MCF 10A (cell line): ENCODE measurements around the gene SLC1A4. TPM values are rescaled to one million over a fixed set of nuclear protein-coding genes. Genes with fewer than 3 reads are reported as not detected.
"Not testable (repeated sequence)": the region's sequence is repeated elsewhere in the genome, so short reads cannot be mapped to it uniquely, and the experiment has no call there.

ENCODE experiments used
- BruUV-seq: library from RNA; stranded (reverse); fragments of 400-500 nt; replicated peaks from 2 replicates; lab custom pipeline; 2021; lab: Mats Ljungman, UMichigan
- CTCF ChIA-PET: fragments of 300-600 bp; sonication (Branson Sonifier 250); formaldehyde crosslinking; extraction: SDS; loops from one replicate; lab custom pipeline; 2021; ENCODE audit warnings: antibody characterized with exemption, inconsistent platforms; lab: Yijun Ruan, JAX
- POLR2A ChIA-PET: fragments of 300-600, 350-650 bp; sonication (Branson Sonifier 250); formaldehyde crosslinking; extraction: SDS; loops from one replicate; lab custom pipeline; 2020; ENCODE audit warnings: antibody characterized with exemption, inconsistent platforms; lab: Yijun Ruan, JAX
- DNase-seq: peaks from one replicate; pipeline ENCODE4 v3.0.0-alpha.2; 2018; ENCODE audit not compliant: unreplicated experiment
- H3K27ac Mint-ChIP-seq: one replicate; pipeline ENCODE4 v1.8.0; 2022; ENCODE audit warnings: mild to moderate bottlenecking, low read depth, mixed read lengths; ENCODE audit not compliant: unreplicated experiment
- H3K27me3 Mint-ChIP-seq: one replicate; pipeline ENCODE4 v1.8.0; 2022; ENCODE audit warnings: mixed read lengths; ENCODE audit not compliant: insufficient read depth, unreplicated experiment
- H3K36me3 Mint-ChIP-seq: one replicate; pipeline ENCODE4 v1.8.0; 2022; ENCODE audit warnings: mild to moderate bottlenecking, moderate library complexity, mixed read lengths; ENCODE audit not compliant: insufficient read depth, unreplicated experiment
- H3K4me1 Mint-ChIP-seq: one replicate; pipeline ENCODE4 v1.8.0; 2022; ENCODE audit warnings: mixed read lengths; ENCODE audit not compliant: insufficient read depth, unreplicated experiment
- H3K4me3 Mint-ChIP-seq: one replicate; pipeline ENCODE4 v1.8.0; 2022; ENCODE audit warnings: mild to moderate bottlenecking, moderate library complexity, mixed read lengths; ENCODE audit not compliant: unreplicated experiment
- H3K9me3 Mint-ChIP-seq: one replicate; pipeline ENCODE4 v1.8.0; 2022; ENCODE audit warnings: mixed read lengths; ENCODE audit not compliant: unreplicated experiment
- intact Hi-C: fragments of 100-400 bp; cut with micrococcal nuclease; formaldehyde crosslinking; loops from 2 replicates; pipeline ENCODE4 v1.14.1; 2022
- total RNA-seq: library from RNA; stranded (reverse); gene quantifications from 2 replicates; pipeline ENCODE4 v1.2.3, GENCODE V29; 2022
- TF ChIP-seq, protein P1 (sequence below): fragments of 200-600 bp; IDR thresholded peaks from one replicate; pipeline ENCODE4 v1.8.0; 2022; ENCODE audit warnings: antibody characterized with exemption, mild to moderate bottlenecking; ENCODE audit not compliant: unreplicated experiment

The SLC1A4 gene
- total RNA-seq, 1 experiment from 2014 or later: 36.0 TPM

DNA sequence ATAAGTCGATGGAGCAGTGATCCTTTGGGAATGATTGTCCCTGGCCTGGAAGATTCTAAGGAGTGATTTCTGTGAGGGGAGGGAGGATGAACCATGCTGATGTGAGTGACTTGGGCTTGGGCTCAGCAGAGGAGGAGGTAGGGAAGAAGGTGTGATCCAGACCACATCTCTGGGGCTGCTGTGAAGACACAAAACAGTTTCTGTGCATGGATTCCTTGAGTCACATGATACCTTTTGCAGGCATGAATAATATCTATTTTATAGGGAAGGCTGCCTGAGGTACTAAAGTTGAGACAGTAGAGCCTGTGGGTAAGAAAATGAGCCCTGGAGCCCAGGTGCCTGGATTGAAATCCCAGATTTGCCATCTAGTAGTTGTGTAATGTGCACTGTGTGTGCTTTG lies 29.8 kb downstream of the SLC1A4 start:
- DNase-seq: no peak
- no peaks in the 10 kb centered on the region for H3K9me3 Mint-ChIP-seq
- peaks cover 27% of the 10 kb centered on the region for H3K36me3 Mint-ChIP-seq
- H3K4me3 Mint-ChIP-seq: no peak overlapping the region
- ChIA-PET CTCF (no interaction called here), POLR2A (no interaction called here)
- no peaks in the 10 kb centered on the region for H3K4me1 Mint-ChIP-seq
- TF ChIP-seq, protein P1, sequence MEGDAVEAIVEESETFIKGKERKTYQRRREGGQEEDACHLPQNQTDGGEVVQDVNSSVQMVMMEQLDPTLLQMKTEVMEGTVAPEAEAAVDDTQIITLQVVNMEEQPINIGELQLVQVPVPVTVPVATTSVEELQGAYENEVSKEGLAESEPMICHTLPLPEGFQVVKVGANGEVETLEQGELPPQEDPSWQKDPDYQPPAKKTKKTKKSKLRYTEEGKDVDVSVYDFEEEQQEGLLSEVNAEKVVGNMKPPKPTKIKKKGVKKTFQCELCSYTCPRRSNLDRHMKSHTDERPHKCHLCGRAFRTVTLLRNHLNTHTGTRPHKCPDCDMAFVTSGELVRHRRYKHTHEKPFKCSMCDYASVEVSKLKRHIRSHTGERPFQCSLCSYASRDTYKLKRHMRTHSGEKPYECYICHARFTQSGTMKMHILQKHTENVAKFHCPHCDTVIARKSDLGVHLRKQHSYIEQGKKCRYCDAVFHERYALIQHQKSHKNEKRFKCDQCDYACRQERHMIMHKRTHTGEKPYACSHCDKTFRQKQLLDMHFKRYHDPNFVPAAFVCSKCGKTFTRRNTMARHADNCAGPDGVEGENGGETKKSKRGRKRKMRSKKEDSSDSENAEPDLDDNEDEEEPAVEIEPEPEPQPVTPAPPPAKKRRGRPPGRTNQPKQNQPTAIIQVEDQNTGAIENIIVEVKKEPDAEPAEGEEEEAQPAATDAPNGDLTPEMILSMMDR: no peak
- no TSS peak for BruUV-seq
- H3K27ac Mint-ChIP-seq: no peak overlapping the region
- no peaks in the 10 kb centered on the region for H3K27me3 Mint-ChIP-seq
- intact Hi-C loops: no loop called here

DNA sequence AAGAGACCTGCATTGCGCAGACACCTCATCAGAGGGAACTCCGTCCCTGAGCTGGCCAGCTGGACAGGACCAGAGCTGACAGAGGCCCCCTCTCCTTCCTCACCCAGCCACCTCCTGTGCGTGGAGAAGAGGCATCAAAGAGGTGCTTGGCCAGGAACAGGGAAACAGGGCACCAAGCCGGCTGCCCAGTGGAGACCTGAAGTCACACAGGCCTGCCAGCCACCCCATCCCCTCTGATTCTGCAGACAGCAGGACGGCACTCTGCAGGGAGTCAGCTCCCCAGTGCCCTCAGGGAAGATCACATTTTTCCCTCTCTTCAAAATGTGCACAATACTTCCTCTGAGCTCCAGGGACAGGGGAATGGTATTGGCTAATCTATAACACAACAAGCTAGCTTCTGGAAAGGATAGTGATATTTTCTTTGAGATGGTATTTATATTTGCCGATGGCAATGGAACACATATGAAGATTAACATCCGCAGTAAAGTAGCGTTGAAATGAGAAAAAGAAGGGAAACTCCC lies 30.5 kb downstream of the SLC1A4 start:
- Mint-ChIP-seq H3K9me3 (no peaks in the 10 kb centered on the region), H3K4me1 (peaks cover 6% of the 10 kb centered on the region), H3K27ac (no peak overlapping the region), H3K36me3 (peaks cover 27% of the 10 kb centered on the region), H3K27me3 (no peaks in the 10 kb centered on the region), H3K4me3 (no peak overlapping the region)
- DNase-seq: no peak
- intact Hi-C loops: no loop called here
- POLR2A ChIA-PET: no interaction called here
- no TSS peak for BruUV-seq
- CTCF ChIA-PET: interaction anchor here (1.0 to 1.2 kb wide), 2 partner anchors 22 to 102 kb away, joined by 3 to 6 read pairs; no protein-coding TSS in a partner anchor
- TF ChIP-seq, protein P1: no peak

DNA sequence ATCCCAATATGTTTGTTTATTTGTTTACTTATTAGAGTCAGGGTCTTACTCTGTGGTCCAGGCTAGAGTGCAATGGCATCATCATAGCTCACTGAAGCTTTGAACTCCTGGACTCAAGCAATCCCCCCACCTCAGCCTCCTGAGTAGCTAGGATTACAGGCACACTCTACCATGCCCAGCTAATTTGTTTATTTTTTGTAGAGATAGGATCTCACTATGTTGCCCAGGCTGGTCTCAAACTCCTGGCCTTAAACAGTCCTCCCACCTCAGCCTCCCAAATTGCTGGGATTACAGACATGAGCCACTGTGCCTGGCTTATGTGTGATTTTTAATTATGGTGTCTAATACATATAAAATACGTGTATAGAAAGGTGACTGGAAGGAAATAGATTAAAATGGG lies 31.1 kb downstream of the SLC1A4 start:
- CTCF ChIA-PET: interaction anchor here (1.0 to 1.2 kb wide), 3 partner anchors 21 to 102 kb away, joined by 3 to 6 read pairs (median 3); no protein-coding TSS in a partner anchor
- DNase-seq, H3K27ac Mint-ChIP-seq, H3K4me1 Mint-ChIP-seq, H3K4me3 Mint-ChIP-seq, POLR2A ChIA-PET, BruUV-seq, H3K27me3 Mint-ChIP-seq, H3K9me3 Mint-ChIP-seq, intact Hi-C loops: not testable (repeated sequence)
- H3K36me3 Mint-ChIP-seq: peaks cover 27% of the 10 kb centered on the region

DNA sequence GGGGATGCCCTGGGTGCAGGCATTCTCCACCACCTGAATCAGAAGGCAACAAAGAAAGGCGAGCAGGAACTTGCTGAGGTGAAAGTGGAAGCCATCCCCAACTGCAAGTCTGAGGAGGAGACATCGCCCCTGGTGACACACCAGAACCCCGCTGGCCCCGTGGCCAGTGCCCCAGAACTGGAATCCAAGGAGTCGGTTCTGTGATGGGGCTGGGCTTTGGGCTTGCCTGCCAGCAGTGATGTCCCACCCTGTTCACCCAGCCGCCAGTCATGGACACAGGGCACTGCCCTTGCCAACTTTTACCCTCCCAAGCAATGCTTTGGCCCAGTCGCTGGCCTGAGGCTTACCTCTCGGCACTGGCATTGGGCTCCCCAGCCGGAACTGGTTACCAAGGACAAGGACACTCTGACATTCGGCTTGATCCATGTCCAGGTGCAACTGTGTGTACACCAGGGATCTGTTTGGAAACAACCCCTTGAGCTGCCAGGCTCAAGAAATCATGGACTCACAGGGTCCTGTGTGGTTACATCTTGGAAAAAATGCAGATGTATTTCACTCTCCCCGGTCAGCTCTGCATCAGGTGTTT lies 31.8 kb downstream of the SLC1A4 start:
- intact Hi-C loops: no loop called here
- TF ChIP-seq, protein P1: no peak
- ChIA-PET POLR2A (interaction anchor here (0.7 kb wide), 1 partner anchor 494 kb away, joined by 3 read pairs; no protein-coding TSS in a partner anchor), CTCF (interaction anchor here (1.2 kb wide), 1 partner anchor 88 kb away, joined by 3 read pairs; no protein-coding TSS in a partner anchor)
- H3K9me3 Mint-ChIP-seq: no peaks in the 10 kb centered on the region
- peaks cover 6% of the 10 kb centered on the region for H3K4me1 Mint-ChIP-seq
- H3K36me3 Mint-ChIP-seq: peaks cover 27% of the 10 kb centered on the region
- H3K27me3 Mint-ChIP-seq: no peaks in the 10 kb centered on the region
- no peak overlapping the region for H3K4me3 Mint-ChIP-seq
- BruUV-seq: no TSS peak
- no peak for DNase-seq
- H3K27ac Mint-ChIP-seq: no peak overlapping the region
